ENCODE data around the gene ZBTB8A. TPM values are rescaled to one million over a fixed set of nuclear protein-coding genes. Genes with fewer than 3 reads are reported as not detected.
"Not testable (repeated sequence)": the region's sequence is repeated elsewhere in the genome, so short reads cannot be mapped to it uniquely, and the experiment has no call there.

ZBTB8A gene
- total and polyA plus RNA-seq, 12 donors = 1.7 to 3.8 (median 3.0) TPM

DNA sequence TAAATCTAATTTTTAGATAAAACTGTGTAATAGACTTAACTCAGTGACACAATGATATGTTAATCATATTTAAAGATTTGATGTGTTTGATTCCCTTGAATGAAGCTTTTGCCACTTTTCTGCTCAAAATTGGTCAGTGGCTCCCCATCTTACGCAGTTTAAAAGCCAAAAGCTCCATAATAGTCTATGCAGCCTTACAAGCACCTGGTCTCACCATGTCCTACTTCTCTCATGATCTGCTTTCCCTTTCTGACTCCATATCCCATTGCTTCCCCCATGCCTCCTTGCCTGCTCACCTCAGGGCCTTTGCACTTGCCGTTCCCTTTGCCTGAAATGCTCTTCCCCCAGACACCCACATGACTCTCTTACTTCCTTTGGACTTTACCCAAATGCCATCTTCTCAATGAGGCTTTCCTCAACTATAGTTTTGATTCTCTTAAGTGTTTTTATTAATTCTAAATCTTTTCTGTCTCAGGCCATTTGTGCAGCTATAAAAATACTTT, 1.9 kb downstream of the ZBTB8A start:
- H3K4me1 ChIP-seq = peaks cover 0 to 18% (median 11%) of the 10 kb centered on the region in 9 donors
- no peaks in the 10 kb centered on the region for H3K36me3 ChIP-seq
- intact Hi-C loops (cut with DNase I) = no loop called here
- DNase-seq (no peak), ATAC-seq (no peak)
- H3K27me3 ChIP-seq = peaks cover 0 to 32% (median 0%) of the 10 kb centered on the region in 7 donors
- WGBS, 2 donors = 96 to 98% methylated on average over 2 of the region's 2 CpGs
- TF ChIP-seq CTCF (IDR thresholded peaks at IDR 0.05) = no peak
- H3K27ac ChIP-seq = no peak overlapping the region
- H3K9me3 ChIP-seq = no peaks in the 10 kb centered on the region
- H3K4me3 ChIP-seq = no peak overlapping the region

GRCh38 chr1:32546611-32547010, 7.4 kb downstream of the ZBTB8A start:
- no peak for ATAC-seq
- no peak for TF ChIP-seq CTCF (IDR thresholded peaks at IDR 0.05)
- no peaks in the 10 kb centered on the region for H3K36me3 ChIP-seq
- no peak overlapping the region for H3K27ac ChIP-seq
- 91 to 95% methylated on average over 4 of the region's 4 CpGs for WGBS, 2 donors
- no peaks in the 10 kb centered on the region for H3K4me1 ChIP-seq
- H3K27me3 ChIP-seq = no peaks in the 10 kb centered on the region
- DNase-seq = no peak
- intact Hi-C loops (cut with DNase I) = no loop called here
- H3K4me3 ChIP-seq = no peak overlapping the region
- H3K9me3 ChIP-seq = no peaks in the 10 kb centered on the region

GRCh38 chr1:32549616-32550015, 10.4 kb downstream of the ZBTB8A start:
- no peak overlapping the region for H3K4me3 ChIP-seq
- no peak overlapping the region for H3K27ac ChIP-seq
- intact Hi-C loops (cut with DNase I) = no loop called here
- DNase-seq (no peak), ATAC-seq (no peak)
- WGBS, 2 donors = 75 to 85% methylated on average over 3 of the region's 3 CpGs
- no peaks in the 10 kb centered on the region for H3K9me3 ChIP-seq
- no peak for TF ChIP-seq CTCF (IDR thresholded peaks at IDR 0.05)
- H3K4me1 ChIP-seq = no peaks in the 10 kb centered on the region
- H3K27me3 ChIP-seq = no peaks in the 10 kb centered on the region
- H3K36me3 ChIP-seq = peaks cover 0 to 13% (median 1%) of the 10 kb centered on the region in 9 donors

- intact Hi-C loops (cut with DNase I) = no loop called here
- H3K27ac ChIP-seq = no peak overlapping the region
These were observed 15.1 kb downstream of the ZBTB8A start for GRCh38 chr1:32554288-32554687.

DNA sequence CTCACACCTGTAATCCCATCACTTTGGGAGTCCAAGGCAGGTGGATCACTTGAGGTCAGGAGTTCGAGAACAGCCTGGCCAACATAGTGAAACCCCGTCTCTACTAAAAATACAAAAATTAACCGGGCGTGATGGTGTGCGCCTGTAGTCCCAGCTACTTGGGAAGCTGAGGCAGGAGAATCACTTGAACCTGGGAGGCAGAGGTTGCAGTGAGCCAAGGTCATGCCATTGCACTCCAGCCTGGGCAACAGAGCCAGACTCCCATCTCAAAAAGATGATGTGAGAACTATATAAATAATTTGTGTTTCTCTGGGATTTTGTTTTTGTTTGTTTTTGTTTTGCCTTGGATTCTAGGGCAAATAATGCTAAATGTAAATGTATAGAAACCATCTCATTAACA, 17.8 kb downstream of the ZBTB8A start:
- H3K4me1 ChIP-seq; DNase-seq; H3K27ac ChIP-seq; H3K9me3 ChIP-seq; ATAC-seq; H3K27me3 ChIP-seq; H3K4me3 ChIP-seq; intact Hi-C loops (cut with DNase I): not testable (repeated sequence)
- H3K36me3 ChIP-seq = peaks cover 0 to 72% (median 8%) of the 10 kb centered on the region in 9 donors
- WGBS, 2 donors = 91 to 96% methylated on average over 5 of the region's 5 CpGs

More at GRCh38 chr1:32554288-32554687, 15.1 kb downstream of the ZBTB8A start:
- 95 to 97% methylated on average over 3 of the region's 3 CpGs for WGBS, 2 donors
- H3K27me3 ChIP-seq = no peaks in the 10 kb centered on the region
- H3K9me3 ChIP-seq = no peaks in the 10 kb centered on the region
- H3K4me3 ChIP-seq = no peak overlapping the region
- H3K36me3 ChIP-seq = peaks cover 0 to 49% (median 7%) of the 10 kb centered on the region in 9 donors
- no peak for DNase-seq
- H3K4me1 ChIP-seq = no peaks in the 10 kb centered on the region
- no peak for TF ChIP-seq CTCF (IDR thresholded peaks at IDR 0.05)
- ATAC-seq = no peak
